GM19397 (cell line): ENCODE data around the gene KCNIP4.
"Not testable (repeated sequence)": the region's sequence is repeated elsewhere in the genome, so short reads cannot be mapped to it uniquely, and the experiment has no call there.

Source experiments
- ATAC-seq: cut with Tn5 transposase; IDR thresholded peaks from one replicate; pipeline ENCODE4 v1.9.1; 2021; ENCODE audit warnings: mild to moderate bottlenecking, moderate library complexity; ENCODE audit not compliant: unreplicated experiment

Gene KCNIP4

DNA sequence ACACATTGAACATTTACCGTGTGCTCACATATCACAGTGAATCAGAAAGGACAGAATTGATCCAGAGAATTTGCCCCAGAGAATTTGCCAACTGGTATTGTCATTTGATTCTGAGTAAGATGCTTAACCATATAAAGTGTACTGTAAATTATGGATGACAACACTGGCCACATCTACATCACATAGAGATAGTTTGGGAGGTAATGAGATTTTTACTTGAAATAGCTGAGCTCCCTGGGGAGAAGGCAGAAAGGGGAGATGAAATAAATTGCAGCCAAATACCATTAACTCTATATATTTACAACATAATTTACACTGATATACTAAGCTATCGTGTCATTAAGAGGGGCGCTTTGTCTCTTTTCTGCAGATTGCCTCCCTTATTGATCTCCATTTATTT is 564.0 kb downstream of the KCNIP4 start:
- ATAC-seq, result no peak

DNA sequence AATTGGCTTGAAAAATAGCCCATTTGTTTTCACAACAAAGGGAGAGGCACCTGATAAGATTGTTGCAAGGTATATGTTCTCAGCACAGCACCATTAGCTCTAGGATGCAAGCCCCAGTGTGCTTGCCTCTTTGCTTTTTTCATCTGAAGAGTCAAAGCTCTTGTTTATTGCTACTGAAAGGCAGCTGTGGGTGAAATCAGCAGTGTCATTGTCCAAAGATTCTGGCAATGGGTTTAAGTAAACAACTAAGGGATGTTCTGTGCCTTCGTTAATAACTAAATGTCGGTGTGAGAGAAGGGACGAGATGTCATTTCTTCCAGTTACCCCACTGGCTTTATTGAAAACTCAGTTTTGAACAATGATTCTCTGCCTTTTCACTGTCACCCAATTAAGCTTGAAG is 567.7 kb downstream of the KCNIP4 start:
- ATAC-seq, result no peak

DNA sequence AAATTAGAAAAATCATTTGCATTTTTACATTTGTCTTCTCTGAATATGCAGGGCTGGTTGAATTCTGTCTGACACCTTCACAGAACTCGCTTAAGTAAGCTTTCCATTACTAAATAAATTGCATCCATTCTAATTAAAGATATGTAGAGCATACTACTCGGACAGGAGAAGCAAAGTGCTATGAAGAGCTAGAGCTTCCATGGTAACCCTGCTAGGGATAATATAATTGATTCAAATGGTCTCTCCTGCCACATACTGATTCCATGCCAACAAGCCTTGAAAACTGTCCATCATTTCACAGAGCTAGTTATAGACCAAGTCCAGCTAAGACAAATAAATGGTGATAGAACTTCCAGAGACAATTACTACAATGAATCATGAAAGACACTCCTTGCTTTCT is 571.5 kb downstream of the KCNIP4 start:
- ATAC-seq, result no peak

DNA sequence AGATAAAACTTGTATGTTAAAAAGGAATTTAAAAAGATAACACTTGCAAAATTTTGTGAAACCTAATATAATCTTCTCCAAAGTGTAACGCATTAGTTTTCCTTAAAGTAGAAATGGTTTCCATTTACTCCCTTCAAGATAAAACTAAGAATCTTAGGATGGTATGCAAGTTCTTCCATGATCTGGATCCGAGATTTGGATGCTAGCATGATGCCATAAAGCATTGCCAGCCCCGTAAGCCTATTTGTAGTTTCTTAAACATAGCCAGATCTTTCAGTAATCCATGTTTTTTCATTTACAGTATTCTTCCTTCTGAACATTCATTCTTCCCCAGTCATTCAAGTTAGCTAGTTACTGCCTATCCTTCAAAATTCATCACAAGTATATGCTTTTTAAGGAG is 572.4 kb downstream of the KCNIP4 start:
- no peak for ATAC-seq

DNA sequence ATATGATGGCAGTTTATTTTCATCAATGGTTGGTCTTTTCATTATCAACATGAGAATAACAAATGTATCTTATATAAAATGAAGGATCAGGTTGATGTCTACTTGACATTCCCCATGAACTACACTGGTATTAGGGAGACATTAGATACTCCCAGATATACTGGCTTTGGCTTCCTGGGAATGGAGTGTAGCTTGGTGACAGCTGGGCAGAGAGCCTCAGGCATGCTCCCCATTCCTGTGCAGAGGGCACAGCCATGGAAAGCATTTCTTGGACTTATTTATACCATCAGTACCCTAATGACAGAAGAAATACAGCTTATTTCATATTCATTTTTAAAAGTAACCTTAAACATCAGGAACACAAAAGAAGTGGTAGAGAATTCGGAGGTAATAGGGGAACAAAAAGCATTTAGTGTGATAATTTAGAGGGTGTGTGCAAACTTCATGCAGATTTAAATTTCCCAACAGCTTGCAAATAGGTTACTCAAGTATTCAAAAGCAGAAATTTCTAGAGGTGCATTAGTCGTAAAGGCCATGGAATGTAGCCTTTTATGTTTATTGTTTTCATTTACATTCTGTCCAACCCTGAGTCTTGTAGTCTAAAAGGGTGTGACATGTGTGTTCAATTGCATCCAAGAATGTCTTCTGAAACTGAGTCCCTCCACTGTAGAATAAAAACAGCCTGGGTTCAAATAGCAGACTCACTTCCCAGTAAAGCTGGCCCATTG is 573.8 kb downstream of the KCNIP4 start:
- ATAC-seq, result no peak

DNA sequence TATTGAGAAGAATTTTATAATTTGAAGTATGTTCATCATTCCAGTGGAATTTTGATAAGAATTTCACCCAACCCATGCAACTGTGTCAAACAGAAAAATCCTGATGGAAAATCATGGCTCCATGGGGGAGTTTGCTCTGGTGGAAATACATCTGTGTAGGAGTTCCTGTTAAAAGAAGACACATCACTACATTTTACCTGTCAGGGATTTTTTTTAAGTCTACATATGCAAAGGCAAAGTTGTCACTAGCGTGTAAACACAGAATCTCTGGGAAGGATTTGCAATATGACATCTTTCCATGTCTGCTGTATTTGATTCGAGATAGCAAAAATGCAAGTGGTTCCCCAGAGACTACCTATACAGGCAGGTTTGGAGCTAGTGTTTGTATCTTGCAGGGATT is 581.0 kb downstream of the KCNIP4 start:
- ATAC-seq, result no peak

DNA sequence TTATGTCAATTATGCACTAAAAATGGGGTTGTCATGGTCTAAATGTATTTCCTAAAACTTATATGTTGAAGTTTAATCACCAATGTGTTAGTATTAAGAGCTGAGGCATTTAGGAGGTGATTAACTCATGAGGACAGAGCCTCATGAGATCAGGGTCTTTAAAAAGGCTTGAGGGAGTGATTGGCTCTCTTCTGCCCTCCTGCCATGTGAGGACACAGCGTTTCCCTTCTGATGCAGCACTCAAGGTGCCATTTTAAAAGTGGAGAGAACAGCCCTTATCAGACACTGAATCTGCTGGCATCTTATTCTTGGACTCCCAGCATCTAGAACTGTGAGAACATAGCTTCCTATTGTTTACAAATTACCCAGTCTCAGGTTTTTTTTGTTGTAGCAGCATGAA is 581.7 kb downstream of the KCNIP4 start:
- ATAC-seq, result no peak

DNA sequence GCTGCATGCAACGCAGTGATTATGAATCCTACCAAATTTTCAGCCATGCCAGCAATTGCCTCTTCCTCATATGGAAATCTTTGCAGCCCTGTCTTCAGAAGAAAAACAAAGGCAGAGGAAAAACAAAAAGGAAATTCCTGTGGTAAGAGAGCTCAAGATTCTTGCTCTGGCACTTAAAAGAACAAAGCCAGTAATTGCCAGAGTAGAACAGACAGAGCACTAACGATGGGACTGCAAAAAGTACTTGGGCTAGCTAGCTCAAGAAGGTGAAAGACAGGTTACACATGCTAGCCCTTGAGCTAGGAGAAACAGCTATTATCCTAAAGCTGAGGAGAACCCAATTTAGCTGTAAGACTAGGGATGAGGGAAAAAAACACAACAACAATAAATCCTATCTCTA is 582.3 kb downstream of the KCNIP4 start:
- ATAC-seq, result no peak

DNA sequence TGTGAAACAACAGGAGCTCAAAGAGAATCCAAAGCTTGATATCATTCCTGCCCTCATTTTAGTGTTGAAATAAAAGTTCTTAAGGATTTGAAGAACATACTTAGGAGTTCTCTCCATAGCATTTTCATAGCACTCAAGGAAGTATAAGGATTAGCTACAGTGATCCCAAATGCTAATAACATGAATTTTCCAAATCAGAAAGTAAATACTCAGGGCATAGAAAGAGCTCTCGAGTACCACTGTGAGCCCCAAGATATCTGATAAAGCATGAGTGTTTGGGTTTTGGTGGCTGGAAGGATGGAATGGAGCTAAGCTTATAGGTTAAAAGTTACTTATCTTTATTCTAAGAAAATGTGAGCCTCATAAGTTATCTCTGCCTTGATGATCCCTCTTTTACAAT is 584.9 kb downstream of the KCNIP4 start:
- ATAC-seq, result no peak

DNA sequence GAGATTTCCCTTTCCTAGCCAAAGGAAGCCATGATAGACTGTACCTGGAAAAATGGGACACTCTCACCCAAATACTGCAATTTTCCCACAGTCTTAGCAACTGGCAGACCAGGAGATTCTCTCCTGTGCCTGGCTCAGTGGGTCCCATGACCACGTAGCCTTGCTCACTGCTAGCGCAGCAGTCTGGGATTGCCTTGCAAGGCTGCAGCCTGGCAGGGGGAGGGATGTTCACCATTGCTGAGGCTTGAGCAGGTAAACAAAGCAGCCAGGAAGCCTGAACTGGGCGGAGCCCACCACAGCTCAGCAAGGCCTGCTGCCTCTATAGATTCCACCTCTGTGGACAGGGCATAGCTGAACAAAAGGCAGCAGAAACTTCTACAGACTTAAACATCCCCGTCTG is 596.2 kb downstream of the KCNIP4 start:
- not testable (repeated sequence) for ATAC-seq

DNA sequence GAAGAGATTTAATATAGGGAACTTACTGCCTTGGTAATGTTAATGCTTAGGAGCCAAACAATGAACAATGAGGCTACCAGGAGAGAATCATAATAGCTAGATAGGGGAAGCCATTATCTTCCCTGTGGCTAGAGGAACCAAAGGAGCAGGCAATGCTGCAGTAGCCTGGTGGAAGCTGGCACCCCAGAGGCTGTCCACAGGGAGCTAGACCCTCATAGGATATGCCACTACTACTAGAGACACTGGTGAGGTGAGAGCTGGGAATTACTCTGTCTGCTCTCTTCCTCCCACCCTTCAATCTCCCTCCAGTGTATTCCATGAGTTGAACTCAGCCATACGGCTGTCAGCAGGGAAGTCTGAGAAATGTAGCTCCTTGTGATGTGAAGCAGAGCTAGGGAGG is 601.4 kb downstream of the KCNIP4 start:
- no peak for ATAC-seq

DNA sequence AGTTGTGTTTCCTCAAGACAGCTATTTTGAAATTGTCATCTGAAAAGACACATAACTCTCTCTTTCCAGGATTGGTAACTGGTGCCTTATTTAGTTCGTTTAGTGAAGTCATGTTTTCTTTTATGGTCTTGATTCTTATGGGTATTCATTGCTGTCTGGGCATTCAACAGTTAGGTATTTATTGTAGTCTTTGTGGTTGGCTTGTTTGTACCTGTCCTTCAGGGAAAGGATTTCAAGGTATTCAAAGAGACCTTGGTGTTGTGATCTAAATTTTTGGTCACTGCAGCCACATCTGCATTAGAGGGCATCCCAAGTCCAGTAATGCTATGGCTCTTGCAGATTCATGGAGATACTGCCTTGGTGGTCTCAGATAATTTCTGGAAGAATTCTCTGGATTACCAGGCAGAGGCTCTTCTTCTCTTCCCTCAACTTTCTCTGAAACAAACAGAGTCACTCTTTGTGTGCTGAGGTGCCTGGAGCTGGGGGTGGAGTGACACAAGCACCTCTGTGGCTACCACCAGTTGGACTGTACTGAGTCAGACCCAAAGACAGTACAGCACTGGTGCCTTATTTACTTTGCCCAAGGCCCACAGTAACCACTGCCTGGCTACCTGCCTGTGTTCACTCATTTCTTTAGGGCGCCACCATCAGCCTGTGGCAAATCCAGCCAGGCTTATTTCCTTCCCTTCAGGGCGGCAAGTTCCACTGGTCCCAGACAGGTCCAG is 620.4 kb downstream of the KCNIP4 start:
- ATAC-seq, result no peak

DNA sequence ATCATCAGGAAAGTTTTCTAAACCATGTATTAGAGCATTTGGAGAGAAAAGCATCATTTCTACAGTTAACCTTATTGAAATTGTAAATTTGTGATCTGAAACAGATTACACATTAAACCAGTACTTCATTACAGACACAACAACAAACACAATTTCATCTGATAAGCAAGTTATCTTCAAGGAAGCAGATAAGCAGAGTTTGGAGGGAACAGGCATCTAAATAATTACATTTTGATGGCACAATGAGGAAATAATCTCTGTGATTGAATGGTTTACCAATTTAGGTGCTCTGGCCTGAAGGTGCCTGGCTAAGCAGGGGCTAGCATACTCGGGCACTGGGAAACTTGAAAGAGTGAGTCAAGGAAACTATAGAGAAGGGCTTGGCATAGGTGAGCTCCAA is 628.5 kb downstream of the KCNIP4 start:
- no peak for ATAC-seq

DNA sequence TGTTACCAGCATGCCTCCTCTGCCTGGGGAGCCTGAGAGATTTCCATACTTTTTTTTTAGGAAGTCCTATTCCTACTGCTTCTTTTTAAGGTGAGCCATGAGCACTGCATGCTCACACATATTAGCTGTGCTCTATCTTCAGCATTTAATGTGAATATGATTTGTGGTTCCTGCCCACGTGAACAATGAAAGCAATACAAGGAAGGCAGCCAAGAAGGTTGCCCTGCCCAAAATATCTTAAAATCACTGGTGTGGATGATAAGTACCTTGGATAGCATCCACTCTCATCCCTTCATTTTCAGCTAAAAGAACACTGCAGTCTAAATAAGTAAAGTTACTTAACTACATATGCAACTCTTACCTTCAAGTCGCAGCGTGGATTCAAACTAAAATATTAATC is 640.9 kb downstream of the KCNIP4 start:
- no peak for ATAC-seq

DNA sequence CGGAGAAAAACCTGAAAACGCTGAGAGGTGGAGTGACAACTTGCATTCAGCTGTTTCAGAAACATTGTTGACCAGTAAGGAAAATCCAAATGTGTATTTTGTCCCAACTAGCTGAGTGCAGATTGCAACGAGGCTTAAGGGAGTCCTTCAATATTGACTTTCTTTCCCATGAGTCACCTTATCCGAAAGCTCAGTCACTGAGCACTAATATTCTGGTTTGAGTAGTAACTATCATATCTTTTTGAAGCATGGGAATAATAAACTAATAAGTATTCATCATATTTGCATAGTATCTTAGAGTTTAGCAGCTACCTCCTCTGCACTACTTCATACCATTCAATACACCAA is 644.1 kb downstream of the KCNIP4 start:
- ATAC-seq, result no peak

DNA sequence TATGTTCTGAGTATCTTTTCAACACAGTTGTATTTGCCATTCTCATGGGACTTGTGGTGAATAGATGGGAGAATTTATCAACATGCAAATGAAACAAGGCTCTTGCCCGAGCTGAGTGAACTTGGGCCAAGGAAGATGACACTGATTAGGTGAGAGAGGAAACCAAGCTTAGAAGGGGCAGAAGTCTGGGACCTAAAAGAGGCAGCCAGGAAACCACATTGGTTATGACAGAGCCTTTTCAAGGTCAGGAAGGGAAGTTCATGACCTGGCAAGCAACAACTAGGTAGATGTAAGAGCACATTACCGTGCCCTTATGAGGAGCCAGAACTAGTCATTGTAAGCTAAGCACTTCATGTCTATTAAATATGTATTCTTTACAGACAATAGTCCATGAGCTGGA is 658.0 kb downstream of the KCNIP4 start:
- no peak for ATAC-seq

DNA sequence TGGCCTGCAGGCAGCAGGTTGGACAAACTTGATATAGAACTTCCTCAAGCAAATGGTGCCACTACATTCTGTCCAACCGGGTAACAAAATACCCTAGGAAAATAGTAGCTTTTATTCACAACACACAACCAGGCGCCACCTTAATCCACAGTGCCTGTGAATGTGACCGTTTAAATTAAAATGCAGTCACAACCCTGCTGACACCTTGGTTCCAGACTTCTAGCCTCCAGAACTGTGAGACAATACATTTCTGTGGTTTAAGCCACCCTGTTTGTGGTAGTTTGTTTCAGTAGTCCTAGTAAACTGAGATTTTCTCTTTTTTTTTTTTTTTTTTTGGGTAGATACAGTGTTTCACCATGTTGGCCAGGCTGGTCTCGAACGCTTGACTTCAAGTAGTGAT is 672.5 kb downstream of the KCNIP4 start:
- ATAC-seq, result no peak

DNA sequence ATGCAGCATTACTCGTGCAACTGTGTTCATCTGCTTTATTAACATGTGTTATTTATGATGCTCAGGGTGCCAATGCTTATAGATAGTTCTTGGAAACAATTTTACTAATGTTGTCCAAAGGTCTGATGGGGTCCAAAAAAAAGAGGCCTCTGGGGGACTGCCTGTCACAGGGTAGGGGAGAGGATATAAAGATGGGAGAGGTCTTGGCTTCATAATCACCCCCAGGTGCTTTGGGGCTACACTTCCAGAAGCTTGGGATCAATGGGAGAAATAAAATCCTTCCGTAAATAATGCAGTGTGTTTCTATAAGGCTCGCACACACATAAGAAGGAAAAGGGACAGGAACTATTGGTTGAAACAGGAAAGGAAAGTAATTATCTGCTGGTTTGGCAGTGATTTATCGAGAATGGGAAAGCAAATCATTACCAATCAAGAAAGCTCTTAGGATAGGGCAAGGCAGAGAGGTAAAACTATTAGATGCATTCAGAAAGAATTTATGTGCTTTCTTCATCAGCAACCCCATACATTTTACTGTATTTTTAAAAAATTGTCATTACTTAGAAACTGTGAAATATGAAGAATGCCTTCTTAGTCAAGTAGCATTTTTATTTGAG is 677.0 kb downstream of the KCNIP4 start:
- no peak for ATAC-seq

DNA sequence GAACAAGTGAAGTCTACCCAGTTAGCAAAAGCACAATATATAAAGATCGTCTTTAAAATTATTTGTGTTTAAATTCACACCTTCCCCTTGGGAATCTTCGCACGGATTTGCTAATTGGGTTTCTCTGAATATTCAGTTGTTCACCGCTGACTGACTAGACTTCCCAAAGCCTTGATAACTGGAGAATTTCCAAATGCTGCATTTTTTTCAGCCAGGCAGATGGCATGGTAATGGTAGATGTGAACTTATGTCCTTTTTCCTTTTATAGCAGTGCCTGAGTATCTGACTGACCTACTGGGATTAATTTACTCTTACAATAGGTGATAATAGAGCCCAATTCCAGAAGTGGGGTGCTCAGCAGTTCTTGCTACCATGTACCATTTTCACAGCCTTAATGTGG is 700.2 kb downstream of the KCNIP4 start:
- no peak for ATAC-seq

DNA sequence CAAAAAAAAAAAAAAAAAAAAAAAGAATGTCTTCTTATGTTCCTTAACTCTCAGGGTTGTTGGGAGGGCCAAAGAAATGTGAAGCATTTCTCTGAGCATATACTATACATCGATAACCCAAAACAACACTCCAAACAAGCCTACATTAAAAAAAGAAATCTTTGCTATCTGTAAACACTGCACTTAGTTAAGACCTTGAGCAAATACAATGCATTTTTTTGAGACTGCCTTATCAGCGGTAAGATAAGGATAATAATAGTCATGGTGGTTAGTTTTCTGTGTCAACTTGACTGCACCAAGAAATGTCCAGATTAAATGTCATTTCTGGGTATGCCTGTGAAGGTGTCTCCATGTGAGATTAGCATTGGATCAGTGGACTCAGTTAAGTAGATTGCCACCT is 706.4 kb downstream of the KCNIP4 start:
- no peak for ATAC-seq

DNA sequence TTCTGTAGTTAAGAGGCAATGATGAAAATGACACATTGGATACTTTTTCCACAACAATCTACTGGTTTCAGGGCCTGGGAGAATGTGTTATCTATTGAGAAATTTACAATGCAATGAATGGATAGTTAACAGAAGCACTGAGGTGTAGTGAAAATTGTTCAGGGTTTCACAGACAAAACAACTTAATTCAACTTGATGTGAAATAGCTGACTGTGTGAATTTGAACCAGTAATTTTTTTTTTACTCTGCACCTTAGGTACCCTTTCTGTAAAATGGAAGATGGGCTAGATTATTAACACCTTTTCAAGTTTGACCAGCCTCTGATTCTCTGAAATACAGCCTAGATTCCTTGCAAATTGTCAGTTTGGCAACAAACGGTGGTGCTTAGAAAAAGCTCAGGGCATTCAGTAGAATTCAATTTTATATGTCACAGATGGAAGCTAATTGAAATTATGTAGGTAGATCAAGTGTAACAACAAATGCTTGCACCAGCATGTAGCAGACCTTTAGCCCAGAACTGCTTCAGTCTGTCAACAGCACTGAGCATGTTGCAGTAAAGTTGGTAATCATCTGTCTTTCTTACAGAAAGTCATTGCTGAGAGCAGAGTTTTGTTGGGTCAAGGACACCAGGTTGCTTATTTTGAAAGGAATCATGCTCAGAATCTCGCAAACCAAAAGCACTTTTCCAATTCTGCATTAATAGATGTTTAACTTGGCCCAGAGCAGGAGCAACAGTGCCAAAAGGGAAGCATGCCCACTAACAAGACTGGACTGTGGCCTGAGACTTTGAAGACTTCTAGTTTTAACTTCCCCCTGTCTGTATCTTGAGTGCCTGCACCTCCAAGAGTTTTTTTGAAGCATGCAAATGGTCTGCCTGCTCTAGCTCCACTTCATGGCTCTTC is 721.7 kb downstream of the KCNIP4 start:
- no peak for ATAC-seq
